GM18519 (cell line): Measurements from ENCODE around the gene NUDT9.

Experiments used
- ATAC-seq: cut with Tn5 transposase; IDR thresholded peaks from one replicate; pipeline ENCODE4 v1.9.1; 2021; ENCODE audit warnings: mild to moderate bottlenecking, moderate library complexity; ENCODE audit not compliant: unreplicated experiment, low FRiP score

Gene NUDT9

GRCh38 chr4:87502580-87503238, 80.3 kb downstream of the NUDT9 start:
- ATAC-seq, result no peak

- ATAC-seq, result no peak
These were observed 83.5 kb downstream of the NUDT9 start for GRCh38 chr4:87505862-87506261.

GRCh38 chr4:87506974-87507701, 84.8 kb downstream of the NUDT9 start:
- no peak for ATAC-seq
